ENCODE measurements around the gene AGPAT3.

GRCh38 chr21:43910460-43910859 lies 45.4 kb downstream of the AGPAT3 start:
- TF ChIP-seq, protein P1, sequence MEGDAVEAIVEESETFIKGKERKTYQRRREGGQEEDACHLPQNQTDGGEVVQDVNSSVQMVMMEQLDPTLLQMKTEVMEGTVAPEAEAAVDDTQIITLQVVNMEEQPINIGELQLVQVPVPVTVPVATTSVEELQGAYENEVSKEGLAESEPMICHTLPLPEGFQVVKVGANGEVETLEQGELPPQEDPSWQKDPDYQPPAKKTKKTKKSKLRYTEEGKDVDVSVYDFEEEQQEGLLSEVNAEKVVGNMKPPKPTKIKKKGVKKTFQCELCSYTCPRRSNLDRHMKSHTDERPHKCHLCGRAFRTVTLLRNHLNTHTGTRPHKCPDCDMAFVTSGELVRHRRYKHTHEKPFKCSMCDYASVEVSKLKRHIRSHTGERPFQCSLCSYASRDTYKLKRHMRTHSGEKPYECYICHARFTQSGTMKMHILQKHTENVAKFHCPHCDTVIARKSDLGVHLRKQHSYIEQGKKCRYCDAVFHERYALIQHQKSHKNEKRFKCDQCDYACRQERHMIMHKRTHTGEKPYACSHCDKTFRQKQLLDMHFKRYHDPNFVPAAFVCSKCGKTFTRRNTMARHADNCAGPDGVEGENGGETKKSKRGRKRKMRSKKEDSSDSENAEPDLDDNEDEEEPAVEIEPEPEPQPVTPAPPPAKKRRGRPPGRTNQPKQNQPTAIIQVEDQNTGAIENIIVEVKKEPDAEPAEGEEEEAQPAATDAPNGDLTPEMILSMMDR (IDR thresholded peaks at IDR 0.05): no peak
- TF ChIP-seq POLR2A (IDR thresholded peaks at IDR 0.05) (no peak), EP300 (IDR thresholded peaks at IDR 0.05) (no peak)

Measured in ovary (tissue), 3 donors.